Fibroblast of lung (primary cell): ENCODE results near the gene LAYN.

Experiments
- CTCF ChIP-seq, 2 donors: IDR thresholded peaks in 1 of 2; conservative IDR thresholded peaks in 1 of 2; 1 replicate in 1 of 2; 2 replicates in 1 of 2; pipeline ENCODE4 v1.5.1; 2011 to 2012; ENCODE audit warnings: low read length in 2 of 2, control low read depth in 1 of 2, inconsistent platforms in 1 of 2, low read depth in 1 of 2, mild to moderate bottlenecking in 1 of 2
- EZH2 ChIP-seq: IDR thresholded peaks from 2 replicates; pipeline ENCODE4 v1.5.1; 2012; ENCODE audit warnings: low read length, control low read depth, mild to moderate bottlenecking; ENCODE audit errors: missing control alignments

- TF ChIP-seq CTCF (conservative IDR thresholded peaks at IDR 0.05 in 1 of 2, IDR thresholded peaks at IDR 0.05 in 1 of 2; ENCODE audit: low read depth in 1 of 2, low read length in 2 of 2) (no peak), EZH2 (no peak)
Observed at GRCh38 chr11:111574373-111575225, 34.1 kb downstream of the LAYN start.
